GM21786 (cell line): ENCODE measurements around the gene EBI3.
"Not testable (repeated sequence)": the region's sequence is repeated elsewhere in the genome, so short reads cannot be mapped to it uniquely, and the experiment has no call there.

Experiments used
- ATAC-seq: cut with Tn5 transposase; IDR thresholded peaks from one replicate; pipeline ENCODE4 v1.9.1; 2021; ENCODE audit not compliant: unreplicated experiment

Gene EBI3

GRCh38 chr19:4274321-4274686, 45.0 kb downstream of the EBI3 start:
- not testable (repeated sequence) for ATAC-seq

GRCh38 chr19:4277191-4277696, 47.9 kb downstream of the EBI3 start:
- ATAC-seq, result no peak

- no peak for ATAC-seq
Measured at GRCh38 chr19:4278010-4278409, 48.7 kb downstream of the EBI3 start.

GRCh38 chr19:4278419-4279266, 49.3 kb downstream of the EBI3 start, which contains the start of gene SHD:
TSS of gene SHD (plus strand) at chr19:4279266. CDS start at chr19:4280064, 798 bp downstream.
- no peak for ATAC-seq

- no peak for ATAC-seq
Measured at GRCh38 chr19:4279267-4279529, 49.9 kb downstream of the EBI3 start.

GRCh38 chr19:4279530-4280422, 50.5 kb downstream of the EBI3 start:
- no peak for ATAC-seq

- no peak for ATAC-seq
Measured at GRCh38 chr19:4284176-4284958, 55.0 kb downstream of the EBI3 start.

- ATAC-seq, result no peak
Measured at GRCh38 chr19:4284974-4285373, 55.7 kb downstream of the EBI3 start.

- ATAC-seq, result not testable (repeated sequence)
Measured at GRCh38 chr19:4286141-4286540, 56.8 kb downstream of the EBI3 start.
